OCI-LY3 (cell line): ENCODE measurements around the gene FRMPD4.

Source experiments
- H2AFZ ChIP-seq: fragments of 200-600, 300-600 bp; shearing (Covaris generic); 2 replicates; pipeline ENCODE4 v1.6.0; 2014; ENCODE audit warnings: antibody characterized with exemption, low read depth, low read length
- H3K27ac ChIP-seq: fragments of 200-600, 300-600 bp; sonication (generic); 2 replicates; pipeline ENCODE4 v1.5.1; 2014; ENCODE audit warnings: mild to moderate bottlenecking, low read length, moderate library complexity, mixed read lengths
- H3K27me3 ChIP-seq: fragments of 200-600, 300-600 bp; sonication (generic); 2 replicates; pipeline ENCODE4 v1.6.1; 2014; ENCODE audit warnings: low read depth, low read length, mixed read lengths
- H3K36me3 ChIP-seq: fragments of 200-600, 300-600 bp; sonication (generic); replicated peaks from 2 replicates; pipeline ENCODE3; 2014; ENCODE audit warnings: low read depth, low read length, mixed read lengths
- H3K4me1 ChIP-seq: fragments of 300-600, 200-600 bp; sonication (generic); 2 replicates; pipeline ENCODE4 v1.6.1; 2014; ENCODE audit warnings: low read length, mixed read lengths
- H3K4me2 ChIP-seq: fragments of 200-600, 300-600 bp; sonication (generic); 2 replicates; pipeline ENCODE4 v1.6.1; 2014; ENCODE audit warnings: low read length, mixed read lengths
- H3K4me3 ChIP-seq: fragments of 300-600, 200-600 bp; sonication (generic); 2 replicates; pipeline ENCODE4 v1.5.1; 2014; ENCODE audit warnings: antibody characterized with exemption, mild to moderate bottlenecking, low read length, moderate library complexity
- H3K79me2 ChIP-seq: fragments of 300-600, 200-600 bp; shearing (Covaris generic); 2 replicates; pipeline ENCODE4 v1.6.1; 2014; ENCODE audit warnings: mild to moderate bottlenecking, low read length, mixed read lengths
- H3K9ac ChIP-seq: fragments of 300-600, 200-600 bp; shearing (Covaris generic); 2 replicates; pipeline ENCODE4 v1.6.0; 2014; ENCODE audit warnings: mild to moderate bottlenecking, low read length, moderate library complexity
- H3K9me3 ChIP-seq: fragments of 200-600, 300-600 bp; shearing (Covaris generic); 2 replicates; pipeline ENCODE4 v1.6.1; 2014; ENCODE audit warnings: low read length, mixed read lengths; ENCODE audit not compliant: insufficient read depth
- H4K20me1 ChIP-seq: fragments of 200-600, 300-600 bp; sonication (generic); 2 replicates; pipeline ENCODE4 v1.6.1; 2016; ENCODE audit warnings: low read length, mixed read lengths; ENCODE audit not compliant: insufficient read depth
- EZH2phosphoT487 ChIP-seq: fragments of 200-600 bp; shearing (Covaris generic); IDR thresholded peaks from 2 replicates; pipeline ENCODE4 v1.6.1; 2018; ENCODE audit warnings: antibody characterized with exemption, mixed run types, low read depth
- TF ChIP-seq, protein P1 (sequence below): fragments of 200-600, 300-600 bp; sonication (generic); IDR thresholded peaks from 2 replicates; pipeline ENCODE4 v1.5.1; 2014; ENCODE audit warnings: antibody characterized with exemption, low read length, low read depth

The FRMPD4 gene

DNA sequence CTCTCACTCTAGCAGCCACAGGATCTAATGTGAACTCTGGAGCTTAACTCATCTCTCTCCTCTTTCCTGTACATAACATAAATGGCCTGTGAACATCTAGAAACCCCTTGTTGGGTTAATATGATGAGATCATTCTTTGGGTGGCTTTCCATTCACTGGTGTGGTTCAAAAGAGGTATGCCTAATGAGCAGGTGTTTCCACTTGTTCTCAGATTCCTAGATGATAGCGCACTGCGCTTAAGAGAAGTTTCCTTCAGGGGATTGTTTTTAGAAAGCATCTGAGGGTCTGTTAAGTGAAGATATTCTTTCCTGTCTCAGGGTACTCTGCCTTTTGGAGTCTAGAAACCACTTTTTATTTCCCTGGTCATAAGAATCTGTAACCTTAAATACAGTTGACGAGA, 32.5 kb downstream of the FRMPD4 start:
- no peak overlapping the region for H2AFZ ChIP-seq
- peaks cover 10% of the 10 kb centered on the region for H3K4me1 ChIP-seq
- H3K4me2 ChIP-seq, result no peak overlapping the region
- no peaks in the 10 kb centered on the region for H4K20me1 ChIP-seq
- H3K4me3 ChIP-seq, result no peak overlapping the region
- TF ChIP-seq EZH2phosphoT487, result no peak
- TF ChIP-seq, protein P1, sequence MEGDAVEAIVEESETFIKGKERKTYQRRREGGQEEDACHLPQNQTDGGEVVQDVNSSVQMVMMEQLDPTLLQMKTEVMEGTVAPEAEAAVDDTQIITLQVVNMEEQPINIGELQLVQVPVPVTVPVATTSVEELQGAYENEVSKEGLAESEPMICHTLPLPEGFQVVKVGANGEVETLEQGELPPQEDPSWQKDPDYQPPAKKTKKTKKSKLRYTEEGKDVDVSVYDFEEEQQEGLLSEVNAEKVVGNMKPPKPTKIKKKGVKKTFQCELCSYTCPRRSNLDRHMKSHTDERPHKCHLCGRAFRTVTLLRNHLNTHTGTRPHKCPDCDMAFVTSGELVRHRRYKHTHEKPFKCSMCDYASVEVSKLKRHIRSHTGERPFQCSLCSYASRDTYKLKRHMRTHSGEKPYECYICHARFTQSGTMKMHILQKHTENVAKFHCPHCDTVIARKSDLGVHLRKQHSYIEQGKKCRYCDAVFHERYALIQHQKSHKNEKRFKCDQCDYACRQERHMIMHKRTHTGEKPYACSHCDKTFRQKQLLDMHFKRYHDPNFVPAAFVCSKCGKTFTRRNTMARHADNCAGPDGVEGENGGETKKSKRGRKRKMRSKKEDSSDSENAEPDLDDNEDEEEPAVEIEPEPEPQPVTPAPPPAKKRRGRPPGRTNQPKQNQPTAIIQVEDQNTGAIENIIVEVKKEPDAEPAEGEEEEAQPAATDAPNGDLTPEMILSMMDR, result no peak
- H3K27ac ChIP-seq, result no peak overlapping the region
- H3K9me3 ChIP-seq, result no peaks in the 10 kb centered on the region
- no peaks in the 10 kb centered on the region for H3K79me2 ChIP-seq
- no peaks in the 10 kb centered on the region for H3K27me3 ChIP-seq
- no peak overlapping the region for H3K9ac ChIP-seq
- no peaks in the 10 kb centered on the region for H3K36me3 ChIP-seq

DNA sequence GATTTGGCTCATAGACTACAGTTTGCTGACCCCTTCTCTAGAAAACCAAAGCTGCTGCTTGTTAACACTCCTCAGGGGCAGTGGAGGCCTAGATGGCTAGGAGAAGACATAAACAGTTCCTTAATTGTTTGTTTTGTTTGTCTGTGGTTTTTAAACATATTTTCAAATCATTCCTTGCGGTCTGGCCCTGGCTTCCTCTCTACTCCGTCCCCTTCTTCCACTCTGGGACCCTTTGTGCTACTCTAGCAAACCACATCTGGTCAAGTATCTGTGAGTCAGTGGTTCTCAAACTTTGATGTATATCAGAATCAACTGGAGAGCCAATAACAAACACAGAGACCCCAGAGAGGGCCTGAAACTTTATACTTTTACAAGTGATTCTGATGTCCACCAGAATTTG, 36.1 kb downstream of the FRMPD4 start:
- Histone ChIP-seq H3K79me2 (no peaks in the 10 kb centered on the region), H3K4me1 (peaks cover 10% of the 10 kb centered on the region), H3K27me3 (no peaks in the 10 kb centered on the region), H3K9me3 (no peaks in the 10 kb centered on the region), H4K20me1 (no peaks in the 10 kb centered on the region), H3K36me3 (no peaks in the 10 kb centered on the region), H3K27ac (no peak overlapping the region), H3K4me2 (no peak overlapping the region), H3K4me3 (no peak overlapping the region), H3K9ac (no peak overlapping the region), H2AFZ (no peak overlapping the region)
- TF ChIP-seq, protein P1, result no peak
- TF ChIP-seq EZH2phosphoT487, result no peak

DNA sequence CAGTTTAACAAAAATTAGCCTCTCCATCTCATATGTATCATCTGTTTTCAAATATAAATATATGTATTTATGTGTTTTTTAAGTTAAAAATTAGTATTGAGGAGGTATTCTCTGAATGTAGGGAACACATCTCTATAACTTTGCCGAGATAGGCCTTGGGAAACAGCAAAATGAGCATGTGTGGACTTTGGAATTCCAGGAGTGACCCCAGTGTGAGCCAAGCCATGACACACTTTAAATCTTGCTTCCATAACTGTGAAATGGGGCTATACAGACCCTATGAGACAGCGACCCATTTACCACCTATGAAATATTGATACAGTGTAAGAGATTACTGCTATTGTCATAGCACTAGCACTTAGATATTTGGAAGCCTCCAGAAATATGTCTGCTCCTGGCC, 58.8 kb downstream of the FRMPD4 start:
- Histone ChIP-seq H3K27me3 (no peaks in the 10 kb centered on the region), H3K27ac (no peak overlapping the region), H4K20me1 (no peaks in the 10 kb centered on the region), H3K36me3 (no peaks in the 10 kb centered on the region), H3K9me3 (no peaks in the 10 kb centered on the region), H3K9ac (no peak overlapping the region), H2AFZ (no peak overlapping the region), H3K4me2 (no peak overlapping the region), H3K4me3 (no peak overlapping the region), H3K79me2 (no peaks in the 10 kb centered on the region), H3K4me1 (peaks cover 15% of the 10 kb centered on the region)
- TF ChIP-seq, protein P1, result no peak
- no peak for TF ChIP-seq EZH2phosphoT487

DNA sequence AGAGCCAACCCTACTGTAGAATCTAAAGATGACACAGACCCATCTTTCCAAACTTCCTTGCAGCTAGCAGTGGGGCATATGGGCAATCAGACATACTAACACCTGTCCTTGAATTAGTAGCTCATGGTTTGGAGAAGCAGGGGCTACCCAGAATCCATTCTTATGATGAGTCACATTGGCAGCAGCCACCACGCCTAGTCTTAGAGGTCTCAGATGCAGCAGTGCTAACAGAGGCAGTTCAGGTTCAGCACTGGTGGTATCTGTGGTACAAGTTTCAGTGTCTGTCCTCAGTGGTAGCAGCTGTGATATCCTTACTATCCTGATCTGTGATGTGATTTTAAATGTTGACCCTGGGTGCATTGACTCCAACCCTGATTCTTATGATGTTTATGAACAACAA, 68.1 kb downstream of the FRMPD4 start:
- Histone ChIP-seq H3K9me3 (no peaks in the 10 kb centered on the region), H3K27me3 (no peaks in the 10 kb centered on the region), H3K27ac (no peak overlapping the region), H2AFZ (no peak overlapping the region), H3K4me3 (no peak overlapping the region), H4K20me1 (no peaks in the 10 kb centered on the region), H3K4me1 (peaks cover 14% of the 10 kb centered on the region), H3K4me2 (no peak overlapping the region), H3K79me2 (no peaks in the 10 kb centered on the region), H3K36me3 (no peaks in the 10 kb centered on the region), H3K9ac (no peak overlapping the region)
- TF ChIP-seq, protein P1, result no peak
- TF ChIP-seq EZH2phosphoT487, result no peak
